NT2/D1 (cell line): Measurements from ENCODE around the gene ECI2.

Experiments used
- SUZ12 ChIP-seq: IDR thresholded peaks from 2 replicates; pipeline ENCODE4 v1.6.1; 2011; ENCODE audit not compliant: insufficient read length, insufficient read depth; ENCODE audit errors: extremely low read depth
- YY1 ChIP-seq: IDR thresholded peaks from 2 replicates; pipeline ENCODE4 v1.6.1; 2011; ENCODE audit not compliant: insufficient read length, insufficient read depth

DNA sequence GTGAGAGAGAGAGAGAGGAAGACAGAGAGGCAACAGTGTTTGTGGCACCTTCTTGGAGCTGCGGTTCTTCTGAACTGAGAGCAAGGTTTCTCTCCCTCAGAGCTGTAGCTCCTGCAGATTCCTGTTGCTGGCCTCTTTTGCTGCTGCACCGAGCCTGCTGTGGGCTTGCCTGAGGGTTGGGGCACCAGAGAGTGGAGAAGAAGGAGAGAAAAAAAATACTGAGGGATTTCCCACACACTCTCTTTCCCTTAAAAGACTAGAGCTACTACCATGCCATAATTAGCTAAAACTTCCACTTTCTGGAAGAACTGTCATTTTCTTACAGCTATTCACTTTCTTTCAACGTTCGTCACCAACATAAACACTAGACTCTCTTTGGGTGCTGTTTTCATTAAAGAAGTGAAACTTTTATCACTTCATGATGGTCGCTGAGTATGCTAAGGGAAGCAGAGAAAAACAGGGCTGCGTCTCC lies 18.2 kb upstream of the ECI2 start:
- no peak for TF ChIP-seq YY1
- no peak for TF ChIP-seq SUZ12
